OCI-LY1 (cell line): ENCODE data around the gene SMYD3.

Source experiments
- CTCF ChIP-seq: fragments of 200-600 bp; sonication (generic), shearing (Covaris generic); IDR thresholded peaks from 2 replicates; pipeline ENCODE4 v1.5.1; 2017; ENCODE audit warnings: mild to moderate bottlenecking, antibody characterized with exemption, low read length, moderate library complexity, mixed read lengths
- EZH2 ChIP-seq: fragments of 200-600 bp; sonication (generic), shearing (Covaris generic); IDR thresholded peaks from 2 replicates; pipeline ENCODE4 v1.8.0; 2017; ENCODE audit warnings: borderline replicate concordance, mixed run types, mild to moderate bottlenecking, antibody characterized with exemption, low read length, moderate library complexity, mixed read lengths

- TF ChIP-seq CTCF (no peak), EZH2 (no peak)
These were observed 411.6 kb downstream of the SMYD3 start for GRCh38 chr1:246095443-246095842.
